ENCODE measurements around the gene THPO.
A peak's percentile ranks its signal among the peaks of the same experiment; 100 is the strongest.

The THPO gene

GRCh38 chr3:184366619-184367289, 11.3 kb downstream of the THPO start:
- FAIRE-seq = no peak
- DNase-seq (ENCODE audit: low spot score) = no peak

DNA sequence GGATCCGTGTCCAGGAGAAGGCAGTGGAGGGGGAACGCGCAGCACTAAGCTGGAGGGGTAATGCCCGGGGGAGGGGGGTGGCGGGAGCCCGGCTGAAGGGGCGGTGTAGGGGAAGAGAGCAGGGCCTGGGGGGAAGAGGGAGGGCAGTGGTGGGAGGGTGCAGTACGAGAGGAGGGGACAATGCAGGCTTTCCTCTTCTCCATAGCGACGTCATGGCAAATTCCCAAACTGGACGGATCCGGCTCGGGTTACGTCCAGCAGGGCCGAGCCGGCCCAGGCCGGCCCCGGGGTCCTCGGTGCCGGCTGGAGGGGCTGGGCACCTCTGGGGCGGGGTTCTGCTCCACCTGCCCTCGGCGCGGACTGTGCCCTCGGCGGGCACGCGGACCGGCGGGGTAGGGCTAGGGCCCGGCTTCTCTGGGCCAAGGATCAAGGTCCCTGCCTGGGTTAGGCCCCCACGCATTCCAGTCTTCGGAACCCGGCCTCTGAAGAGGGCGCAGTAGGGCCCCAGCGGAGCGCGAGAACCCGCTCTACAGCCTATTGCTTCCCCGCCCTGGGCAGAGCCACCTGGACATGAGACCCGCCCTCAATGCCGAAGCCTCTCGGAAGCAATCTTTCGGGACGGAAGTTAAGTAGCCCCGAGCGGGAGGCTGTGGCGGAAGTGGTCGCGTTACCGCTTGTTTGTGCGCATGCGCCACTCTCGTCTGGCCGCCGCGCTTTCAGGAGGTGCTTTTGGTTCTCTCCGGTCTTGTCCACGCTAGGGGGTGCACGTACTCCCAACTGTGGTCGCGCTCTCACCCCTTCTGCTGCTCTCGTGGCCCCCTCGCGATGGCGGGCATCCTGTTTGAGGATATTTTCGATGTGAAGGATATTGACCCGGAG, 15.1 kb downstream of the THPO start:
- DNase-seq (ENCODE audit: low spot score) = peak; percentile 96
- FAIRE-seq = peak; percentile 82

GRCh38 chr3:184361932-184362667, 15.9 kb downstream of the THPO start:
- FAIRE-seq = no peak
- peak; percentile 69 for DNase-seq (ENCODE audit: low spot score)

GRCh38 chr3:184361532-184361931, 16.5 kb downstream of the THPO start, which contains the start of the genes CLCN2 and POLR2H:
Gene CLCN2, minus strand, starts transcription at chr3:184361605. Its CDS starts 126 bp downstream, at chr3:184361479.
Gene POLR2H, plus strand, starts transcription at chr3:184361710. Its CDS starts 1,783 bp downstream, at chr3:184363493.
- DNase-seq (ENCODE audit: low spot score) (peak; percentile 33), FAIRE-seq (no peak)

GRCh38 chr3:184360929-184361531, 17.0 kb downstream of the THPO start:
- DNase-seq (ENCODE audit: low spot score) (no peak), FAIRE-seq (no peak)

DNA sequence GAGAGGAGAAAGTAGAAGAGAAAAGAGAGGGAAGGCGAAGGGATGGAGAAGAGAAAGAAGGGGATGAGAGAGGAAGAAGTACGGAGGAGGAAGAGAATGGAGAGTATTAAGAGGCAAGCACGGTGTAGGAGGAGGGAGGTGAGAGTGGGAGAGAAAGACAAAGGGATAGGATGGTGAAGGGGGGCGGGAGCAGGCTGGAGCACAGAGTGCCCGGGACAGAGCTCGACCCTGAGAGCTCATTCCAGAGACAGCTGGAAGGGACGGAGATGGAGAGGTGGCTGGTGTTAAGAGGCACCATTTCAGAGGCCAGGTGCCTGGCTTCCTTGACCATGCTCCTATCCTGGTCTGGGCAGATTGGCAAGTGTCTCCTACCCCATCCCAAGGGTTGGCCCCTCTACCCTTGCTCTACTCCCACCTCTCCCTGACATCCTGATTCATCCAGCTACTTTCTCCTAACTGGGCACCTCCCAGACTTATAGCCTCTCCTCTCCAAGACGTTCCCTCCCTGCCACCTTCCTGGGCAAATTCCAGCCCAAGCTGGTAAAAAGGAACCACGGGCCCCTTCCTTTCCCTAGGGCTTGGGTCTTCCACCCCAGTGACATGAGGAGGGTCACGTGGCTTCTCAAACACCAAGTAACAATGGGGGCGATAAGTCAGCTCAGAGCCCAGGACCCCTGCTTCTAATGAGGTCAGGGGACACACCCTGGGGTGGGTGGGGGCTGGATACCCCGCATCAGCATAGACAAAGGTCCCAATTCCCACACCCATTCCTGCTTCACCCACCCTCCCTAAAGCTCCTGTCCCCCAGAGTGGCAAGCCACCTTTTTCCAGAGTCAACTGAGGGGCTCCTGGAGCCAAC, 17.7 kb downstream of the THPO start:
- DNase-seq (ENCODE audit: low spot score) (no peak), FAIRE-seq (no peak)

DNA sequence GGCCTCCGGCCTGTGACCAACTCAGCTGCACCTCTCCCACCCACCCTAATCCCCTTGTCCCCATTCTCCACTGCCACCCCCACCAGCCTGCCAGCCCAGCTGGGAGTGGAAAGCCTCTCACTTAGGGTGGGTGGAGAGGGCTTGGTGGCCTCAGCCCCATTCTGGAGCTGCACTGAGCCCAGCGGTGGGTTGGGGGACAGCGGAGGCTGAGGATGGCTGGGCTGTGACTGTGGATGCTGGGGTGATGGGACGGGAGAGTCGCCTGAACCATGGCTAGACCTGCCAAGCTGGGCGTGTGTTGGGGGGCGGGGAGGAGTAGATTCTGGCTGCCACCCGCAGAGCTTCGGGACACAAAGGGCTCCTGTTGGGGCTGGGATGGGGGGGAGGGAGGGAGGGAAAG, 18.4 kb downstream of the THPO start:
- FAIRE-seq = no peak
- DNase-seq (ENCODE audit: low spot score) = no peak

- FAIRE-seq (no peak), DNase-seq (ENCODE audit: low spot score) (no peak)
These were observed 19.1 kb downstream of the THPO start for GRCh38 chr3:184358921-184359350.

- FAIRE-seq = no peak
- no peak for DNase-seq (ENCODE audit: low spot score)
These were observed 19.8 kb downstream of the THPO start for GRCh38 chr3:184358124-184358767.

DNA sequence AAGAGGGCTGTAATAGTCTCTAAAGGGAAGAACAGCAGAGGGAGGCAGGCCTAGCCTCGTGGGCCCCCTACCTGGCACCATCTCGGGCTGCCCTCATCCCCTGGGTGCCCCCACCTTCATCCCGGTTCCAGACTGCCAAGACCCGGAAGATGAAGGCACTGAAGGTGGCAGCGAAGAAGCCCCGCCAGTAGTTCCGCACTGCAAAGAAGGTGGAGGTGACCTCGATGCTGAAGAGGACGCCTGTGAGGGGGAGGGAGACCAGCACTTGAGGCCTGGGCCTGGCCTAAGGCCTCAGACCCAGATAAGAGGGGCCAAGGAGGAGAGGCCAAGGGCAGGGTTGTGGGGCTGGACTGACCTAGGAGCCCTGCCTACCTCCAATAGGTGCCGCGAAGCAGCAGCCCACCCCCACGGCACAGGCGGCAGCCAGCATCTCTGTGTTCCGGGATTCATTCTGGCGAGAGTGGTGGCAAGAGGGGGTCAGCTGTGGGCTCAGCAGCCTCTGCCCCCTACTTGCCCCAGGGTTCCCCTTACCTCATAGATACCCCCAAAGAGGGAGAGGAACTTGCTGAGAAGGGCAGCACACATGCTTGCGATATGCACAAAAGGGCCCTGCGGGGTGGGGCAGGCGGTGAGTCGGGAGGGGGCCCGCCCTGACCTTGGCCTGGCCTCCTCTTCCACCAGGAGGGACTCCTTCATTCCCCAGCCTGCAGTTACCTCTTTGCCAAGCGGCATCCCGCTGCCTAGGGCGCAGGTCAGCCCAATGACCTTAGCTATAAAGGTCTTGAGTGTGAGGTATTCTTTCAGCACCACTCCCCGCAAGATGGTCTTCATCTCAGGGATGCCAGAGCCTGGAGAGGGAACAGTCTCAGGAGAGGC, 20.5 kb downstream of the THPO start:
- FAIRE-seq (no peak), DNase-seq (ENCODE audit: low spot score) (no peak)

GRCh38 chr3:184355261-184356040, 22.6 kb downstream of the THPO start:
- DNase-seq (ENCODE audit: low spot score) (no peak), FAIRE-seq (no peak)

DNA sequence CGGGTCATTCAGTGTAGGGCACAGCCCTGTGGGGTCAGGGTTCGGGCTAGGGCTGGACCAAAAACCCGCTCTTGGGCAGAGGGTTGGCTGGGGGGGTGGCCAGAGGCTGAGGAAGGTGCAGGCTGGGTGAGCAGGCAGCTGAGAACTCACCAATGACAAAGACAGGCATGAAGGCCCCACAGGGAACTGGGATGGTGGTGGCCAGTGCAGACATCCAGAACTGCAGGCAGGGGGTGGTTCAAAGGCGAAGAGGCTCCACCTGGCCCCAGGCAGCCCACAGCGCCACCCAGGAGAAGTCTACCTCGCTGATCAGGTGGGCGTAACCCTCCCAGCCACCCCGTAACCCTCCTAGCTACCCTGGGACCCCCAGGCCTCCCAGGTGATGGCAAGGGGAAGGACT, 23.3 kb downstream of the THPO start:
- FAIRE-seq (no peak), DNase-seq (ENCODE audit: low spot score) (no peak)

DNA sequence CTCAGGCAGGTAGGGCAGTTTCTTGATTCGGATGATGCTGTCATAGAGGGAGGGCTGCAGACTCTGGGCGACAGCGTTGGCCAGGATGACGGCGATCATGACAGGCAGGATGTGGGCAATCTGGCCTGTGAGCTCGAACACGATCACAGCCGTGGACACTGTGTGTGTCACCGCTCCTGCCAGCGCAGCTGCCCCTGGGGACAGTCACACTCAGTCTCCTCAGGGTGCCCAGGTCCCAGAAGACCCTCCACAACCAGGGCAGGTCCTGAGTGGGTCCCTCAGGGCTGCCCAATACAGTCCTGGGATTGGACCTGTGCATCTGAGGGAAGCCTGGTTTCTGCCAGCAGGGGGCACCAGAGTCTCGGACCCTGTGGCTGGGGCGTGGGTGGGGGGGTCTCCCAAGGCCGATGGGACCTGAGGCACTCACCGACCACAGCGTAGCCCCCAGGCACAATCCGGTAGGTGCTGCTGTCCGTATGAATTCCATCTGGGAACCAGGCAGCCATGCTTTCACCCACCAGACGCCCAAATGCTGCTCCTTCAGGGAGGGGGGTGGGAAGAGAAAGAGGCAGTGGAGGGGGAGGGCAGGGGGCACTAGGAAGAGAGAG, 23.8 kb downstream of the THPO start:
- no peak for FAIRE-seq
- DNase-seq (ENCODE audit: low spot score) = peak; percentile 41

GRCh38 chr3:184353546-184353941, 24.5 kb downstream of the THPO start:
- no peak for DNase-seq (ENCODE audit: low spot score)
- no peak for FAIRE-seq

DNA sequence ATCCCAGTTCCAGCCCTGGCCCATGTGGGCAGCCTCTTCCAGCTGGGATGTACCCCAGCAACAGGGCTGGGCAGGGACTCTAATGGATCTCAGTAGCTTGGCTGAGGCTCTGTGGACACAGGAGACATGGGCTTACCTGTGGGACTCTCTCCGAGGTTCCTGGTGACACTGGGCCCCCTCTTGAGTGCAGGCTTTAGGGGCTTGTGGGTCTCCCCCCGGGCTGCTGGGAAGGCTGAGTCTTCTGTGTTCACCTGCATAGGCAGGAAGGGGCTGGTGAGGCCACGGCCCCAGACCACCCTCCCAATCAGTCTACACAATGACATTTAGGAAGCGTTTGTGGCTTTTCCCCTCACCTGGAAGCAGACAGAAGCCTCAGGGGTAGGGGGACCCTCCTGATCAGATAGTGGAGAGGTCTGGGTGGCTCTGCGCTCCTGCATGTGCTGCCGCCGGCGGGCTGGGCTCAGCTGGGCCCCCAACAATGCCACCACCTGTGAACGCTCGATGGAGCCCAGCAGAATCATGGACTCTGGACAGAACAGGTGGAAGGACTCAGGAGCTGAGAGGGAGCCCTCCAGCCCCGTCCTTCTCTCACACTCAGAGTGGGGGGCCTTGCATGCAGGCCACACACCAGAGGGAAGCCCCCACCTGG, 25.0 kb downstream of the THPO start:
- no peak for DNase-seq (ENCODE audit: low spot score)
- no peak for FAIRE-seq

GRCh38 chr3:184352149-184352785, 25.7 kb downstream of the THPO start:
- DNase-seq (ENCODE audit: low spot score) (no peak), FAIRE-seq (no peak)
